ENCODE measurements around the gene CHID1.

- no peak for TF ChIP-seq CTCF (IDR thresholded peaks at IDR 0.05)
- TF ChIP-seq POLR2A (IDR thresholded peaks at IDR 0.05), result no peak
Observed at GRCh38 chr11:900545-900944, 10.1 kb downstream of the CHID1 start.

All from body of pancreas (tissue), 4 donors.